ENCODE measurements around the gene ADAMTS2. TPM values are rescaled to one million over a fixed set of nuclear protein-coding genes. Genes with fewer than 3 reads are reported as not detected.

ADAMTS2 gene
- polyA plus RNA-seq, 3 donors: 0.74 to 2.3 TPM; not detected in 1

DNA sequence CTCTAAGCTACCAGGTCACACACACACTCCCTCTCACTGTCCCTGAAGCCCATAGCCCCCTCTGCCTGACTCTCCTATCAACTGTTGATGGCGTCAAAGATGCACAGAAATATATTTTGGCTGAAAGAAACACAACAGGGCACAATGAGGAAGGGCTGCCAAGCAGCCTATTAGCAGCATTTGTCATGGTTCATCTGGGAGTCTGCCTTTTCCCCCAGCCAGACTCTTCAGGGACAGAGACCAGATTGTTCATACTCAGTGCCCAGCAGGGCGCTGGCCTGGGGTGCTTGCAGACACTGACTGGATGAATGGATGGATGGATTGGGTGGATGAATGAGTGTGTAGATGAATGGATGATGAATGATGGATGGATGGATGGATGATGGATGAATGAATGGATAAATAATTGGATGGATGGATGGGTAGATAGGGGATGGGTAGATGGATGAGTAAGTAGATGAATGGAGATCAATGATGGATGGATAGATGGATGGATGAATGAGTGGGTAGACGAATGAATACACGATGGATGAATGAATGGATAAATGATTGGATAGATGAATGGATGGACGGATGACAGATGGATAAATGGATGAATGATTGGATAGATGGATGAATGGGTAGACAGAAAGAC is 90.5 kb downstream of the ADAMTS2 start:
- no peak for DNase-seq
- H3K4me3 ChIP-seq (replicated peaks in 1 of 3; ENCODE audit: low read depth in 2 of 3, low read length in 3 of 3): no peak overlapping the region
- no peak overlapping the region for H3K27ac ChIP-seq (ENCODE audit: low read depth in 1 of 2, low read length in 2 of 2)
- no peaks in the 10 kb centered on the region for H3K36me3 Mint-ChIP-seq
- H4K20me1 ChIP-seq (ENCODE audit: insufficient read depth, low read length): no peaks in the 10 kb centered on the region
- WGBS (ENCODE audit: insufficient coverage): 100% methylated on average over 5 of the region's 5 CpGs
- no peaks in the 10 kb centered on the region for H3K9me3 ChIP-seq (replicated peaks in 1 of 2; ENCODE audit: control insufficient read depth in 1 of 2, insufficient read depth in 1 of 2, low read length in 2 of 2)
- no peak overlapping the region for H3K4me3 Mint-ChIP-seq
- H3K27me3 Mint-ChIP-seq (ENCODE audit: low read depth in 3 of 3): peaks cover 2 to 5% (median 5%) of the 10 kb centered on the region in 3 donors
- no peaks in the 10 kb centered on the region for H3K4me1 ChIP-seq (ENCODE audit: control insufficient read depth in 1 of 2, insufficient read depth in 2 of 2, low read length in 2 of 2)
- TF ChIP-seq, protein P1, sequence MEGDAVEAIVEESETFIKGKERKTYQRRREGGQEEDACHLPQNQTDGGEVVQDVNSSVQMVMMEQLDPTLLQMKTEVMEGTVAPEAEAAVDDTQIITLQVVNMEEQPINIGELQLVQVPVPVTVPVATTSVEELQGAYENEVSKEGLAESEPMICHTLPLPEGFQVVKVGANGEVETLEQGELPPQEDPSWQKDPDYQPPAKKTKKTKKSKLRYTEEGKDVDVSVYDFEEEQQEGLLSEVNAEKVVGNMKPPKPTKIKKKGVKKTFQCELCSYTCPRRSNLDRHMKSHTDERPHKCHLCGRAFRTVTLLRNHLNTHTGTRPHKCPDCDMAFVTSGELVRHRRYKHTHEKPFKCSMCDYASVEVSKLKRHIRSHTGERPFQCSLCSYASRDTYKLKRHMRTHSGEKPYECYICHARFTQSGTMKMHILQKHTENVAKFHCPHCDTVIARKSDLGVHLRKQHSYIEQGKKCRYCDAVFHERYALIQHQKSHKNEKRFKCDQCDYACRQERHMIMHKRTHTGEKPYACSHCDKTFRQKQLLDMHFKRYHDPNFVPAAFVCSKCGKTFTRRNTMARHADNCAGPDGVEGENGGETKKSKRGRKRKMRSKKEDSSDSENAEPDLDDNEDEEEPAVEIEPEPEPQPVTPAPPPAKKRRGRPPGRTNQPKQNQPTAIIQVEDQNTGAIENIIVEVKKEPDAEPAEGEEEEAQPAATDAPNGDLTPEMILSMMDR (IDR thresholded peaks at IDR 0.05): no peak
- no peaks in the 10 kb centered on the region for H3K36me3 ChIP-seq (replicated peaks in 1 of 2; ENCODE audit: control insufficient read depth in 1 of 2, insufficient read depth in 2 of 2, low read length in 2 of 2)
- no peaks in the 10 kb centered on the region for H3K4me1 Mint-ChIP-seq
- H3K4me2 ChIP-seq (replicated peaks; ENCODE audit: extremely low read depth, low read length, poor library complexity, severe bottlenecking): no peak overlapping the region
- H3K9me3 Mint-ChIP-seq: no peaks in the 10 kb centered on the region
- H3K9ac ChIP-seq (ENCODE audit: insufficient read depth, low read length, poor library complexity, severe bottlenecking): no peak overlapping the region
- H3K27me3 ChIP-seq (ENCODE audit: control insufficient read depth in 2 of 2, insufficient read depth in 2 of 2, low read length in 2 of 2): no peaks in the 10 kb centered on the region
- H3K79me2 ChIP-seq (ENCODE audit: insufficient read depth, low read length): no peaks in the 10 kb centered on the region
- H3K27ac Mint-ChIP-seq: no peak overlapping the region
- no peak overlapping the region for H2AFZ ChIP-seq (ENCODE audit: insufficient read depth, low read depth, low read length, poor library complexity, severe bottlenecking)
- intact Hi-C loops (cut with micrococcal nuclease): no loop called here

DNA sequence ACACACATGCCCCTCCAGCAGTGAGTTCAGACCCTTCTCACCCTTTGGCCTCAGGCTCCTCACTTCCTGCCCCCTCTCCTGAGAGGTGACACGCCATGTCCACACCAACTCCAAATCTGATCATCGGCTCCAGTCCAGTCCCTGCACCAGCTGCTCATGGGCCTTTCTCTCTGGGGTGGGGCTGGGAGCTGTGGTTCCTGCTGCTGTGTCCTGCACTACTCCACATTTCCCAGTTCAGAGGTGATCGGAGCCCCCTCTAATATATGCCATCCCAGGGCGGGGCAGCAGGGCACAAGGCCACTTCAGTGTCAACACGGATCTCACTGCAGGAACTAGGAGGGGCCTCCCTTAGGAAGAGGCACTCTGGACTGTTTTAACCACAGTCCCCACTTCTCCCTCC is 91.5 kb downstream of the ADAMTS2 start:
- TF ChIP-seq, protein P1 (IDR thresholded peaks at IDR 0.05): no peak
- Histone ChIP-seq H2AFZ (ENCODE audit: insufficient read depth, low read depth, low read length, poor library complexity, severe bottlenecking) (no peak overlapping the region), H3K27ac (ENCODE audit: low read depth in 1 of 2, low read length in 2 of 2) (no peak overlapping the region), H3K4me1 (ENCODE audit: control insufficient read depth in 1 of 2, insufficient read depth in 2 of 2, low read length in 2 of 2) (no peaks in the 10 kb centered on the region), H3K4me3 (replicated peaks in 1 of 3; ENCODE audit: low read depth in 2 of 3, low read length in 3 of 3) (no peak overlapping the region), H3K9ac (ENCODE audit: insufficient read depth, low read length, poor library complexity, severe bottlenecking) (no peak overlapping the region), H3K9me3 (replicated peaks in 1 of 2; ENCODE audit: control insufficient read depth in 1 of 2, insufficient read depth in 1 of 2, low read length in 2 of 2) (no peaks in the 10 kb centered on the region), H3K36me3 (replicated peaks in 1 of 2; ENCODE audit: control insufficient read depth in 1 of 2, insufficient read depth in 2 of 2, low read length in 2 of 2) (no peaks in the 10 kb centered on the region), H3K27me3 (ENCODE audit: control insufficient read depth in 2 of 2, insufficient read depth in 2 of 2, low read length in 2 of 2) (peaks cover 0 to under 1% of the 10 kb centered on the region in 2 donors), H3K79me2 (ENCODE audit: insufficient read depth, low read length) (no peaks in the 10 kb centered on the region), H3K4me2 (replicated peaks; ENCODE audit: extremely low read depth, low read length, poor library complexity, severe bottlenecking) (no peak overlapping the region), H4K20me1 (ENCODE audit: insufficient read depth, low read length) (no peaks in the 10 kb centered on the region)
- no peak overlapping the region for H3K27ac Mint-ChIP-seq
- 81% methylated on average over 4 of the region's 5 CpGs for WGBS (ENCODE audit: insufficient coverage)
- no peaks in the 10 kb centered on the region for H3K36me3 Mint-ChIP-seq
- intact Hi-C loops (cut with micrococcal nuclease): no loop called here
- H3K4me3 Mint-ChIP-seq: no peak overlapping the region
- no peak for DNase-seq
- no peaks in the 10 kb centered on the region for H3K4me1 Mint-ChIP-seq
- peaks cover 2 to 6% (median 5%) of the 10 kb centered on the region in 3 donors for H3K27me3 Mint-ChIP-seq (ENCODE audit: low read depth in 3 of 3)
- no peaks in the 10 kb centered on the region for H3K9me3 Mint-ChIP-seq
